H7 (cell line): Measurements from ENCODE around the gene SUGCT. TPM values are rescaled to one million over a fixed set of nuclear protein-coding genes. Genes with fewer than 3 reads are reported as not detected.

Source experiments
- DNase-seq: peaks from one replicate; pipeline ENCODE4 v3.0.0; 2012
- H3K27me3 ChIP-seq: 2 replicates; pipeline ENCODE4 v1.6.0; 2011; ENCODE audit warnings: mild to moderate bottlenecking, low read length; ENCODE audit not compliant: control insufficient read depth, insufficient read depth
- H3K36me3 ChIP-seq: replicated peaks from 2 replicates; pipeline ENCODE4 v1.5.1; 2011; ENCODE audit warnings: low read length; ENCODE audit not compliant: control insufficient read depth, insufficient read depth
- H3K4me3 ChIP-seq: 2 replicates; pipeline ENCODE4 v1.5.1; 2011; ENCODE audit warnings: low read depth, mild to moderate bottlenecking, control low read depth, low read length, moderate library complexity; ENCODE audit not compliant: insufficient read depth
- total RNA-seq: library from RNA; depleted of rRNA; stranded (reverse); fragments of >200 nt; shearing (Covaris generic); gene quantifications from 2 replicates; pipeline ENCODE4 v1.2.3, GENCODE V29; 2014

SUGCT gene
- total RNA-seq, 1 experiment from 2014 or later: 4.3 TPM

DNA sequence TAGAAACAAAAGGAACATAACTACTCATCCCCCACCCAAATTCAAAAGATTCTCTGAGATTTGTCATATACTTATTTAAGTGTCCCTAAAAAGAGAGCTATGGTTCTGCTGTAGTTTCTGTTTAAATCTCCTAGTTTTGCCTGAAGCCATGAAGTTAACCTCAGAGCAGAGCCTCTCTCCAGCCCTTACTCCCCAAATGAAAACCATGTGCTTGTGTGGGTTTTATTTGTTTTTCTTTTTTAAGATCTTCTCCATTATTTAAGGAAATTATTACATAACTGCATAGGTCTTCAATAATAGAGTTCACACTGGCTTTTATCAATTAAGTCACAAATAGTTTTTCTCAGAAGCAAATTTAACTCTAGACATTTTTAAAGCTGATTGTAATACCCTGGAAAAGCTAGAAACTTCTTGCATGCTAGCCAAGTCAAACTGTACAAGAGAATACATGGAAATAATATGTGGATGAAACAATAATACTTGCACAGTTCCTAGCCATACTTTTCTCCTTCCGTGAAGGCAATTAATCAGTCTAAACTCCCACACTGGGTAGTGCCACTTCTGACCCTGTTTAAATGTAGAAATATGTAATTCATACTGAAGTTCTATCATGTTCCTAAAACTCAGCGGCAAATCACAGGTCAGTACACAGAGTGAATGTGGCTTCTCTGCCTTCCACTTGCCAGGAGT lies 579.7 kb downstream of the SUGCT start:
- Histone ChIP-seq H3K4me3 (no peak overlapping the region), H3K36me3 (no peaks in the 10 kb centered on the region), H3K27me3 (no peaks in the 10 kb centered on the region)
- DNase-seq: no peak

DNA sequence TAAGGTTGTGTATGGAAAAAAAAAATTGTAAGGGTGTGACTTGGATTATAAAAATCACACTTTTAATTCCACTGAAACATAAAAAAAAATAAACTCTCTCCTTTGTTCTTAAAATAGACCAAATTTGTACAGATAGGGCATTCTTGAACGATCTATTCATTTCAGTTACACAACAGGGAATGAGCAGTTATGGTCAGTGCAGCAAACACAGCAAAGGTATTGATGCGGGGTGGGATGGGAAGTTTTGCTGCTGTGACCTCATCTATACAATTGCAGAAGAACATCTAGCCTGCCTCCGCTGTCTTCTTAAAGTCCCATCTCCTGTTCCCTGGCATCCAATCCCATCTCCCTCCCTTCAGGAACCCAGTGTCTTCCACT lies 580.2 kb downstream of the SUGCT start:
- Histone ChIP-seq H3K4me3 (no peak overlapping the region), H3K36me3 (no peaks in the 10 kb centered on the region), H3K27me3 (no peaks in the 10 kb centered on the region)
- DNase-seq: no peak

GRCh38 chr7:40716052-40716451 lies 581.2 kb downstream of the SUGCT start:
- Histone ChIP-seq H3K4me3 (no peak overlapping the region), H3K36me3 (no peaks in the 10 kb centered on the region), H3K27me3 (no peaks in the 10 kb centered on the region)
- no peak for DNase-seq

DNA sequence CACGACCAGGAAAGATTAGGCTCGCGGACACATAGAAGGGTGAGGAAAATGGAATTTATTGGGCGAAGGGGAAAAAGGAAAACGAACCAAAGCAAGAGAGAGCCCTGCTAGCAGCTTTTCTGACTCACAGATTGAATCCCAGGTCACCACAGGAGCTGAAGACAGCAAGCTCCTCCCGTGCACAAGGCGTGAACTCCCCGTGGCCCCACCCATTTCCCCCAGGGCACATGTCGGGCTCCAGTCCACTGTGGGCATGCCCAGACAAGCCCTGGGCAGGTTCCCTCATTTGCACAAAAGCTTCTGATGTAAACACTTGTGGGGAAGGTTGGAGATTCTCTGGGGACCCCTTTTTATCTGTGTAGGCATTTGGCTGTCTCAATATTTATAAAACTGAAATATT lies 582.4 kb downstream of the SUGCT start:
- Histone ChIP-seq H3K27me3 (no peaks in the 10 kb centered on the region), H3K4me3 (no peak overlapping the region), H3K36me3 (no peaks in the 10 kb centered on the region)
- peak; percentile 13 for DNase-seq

DNA sequence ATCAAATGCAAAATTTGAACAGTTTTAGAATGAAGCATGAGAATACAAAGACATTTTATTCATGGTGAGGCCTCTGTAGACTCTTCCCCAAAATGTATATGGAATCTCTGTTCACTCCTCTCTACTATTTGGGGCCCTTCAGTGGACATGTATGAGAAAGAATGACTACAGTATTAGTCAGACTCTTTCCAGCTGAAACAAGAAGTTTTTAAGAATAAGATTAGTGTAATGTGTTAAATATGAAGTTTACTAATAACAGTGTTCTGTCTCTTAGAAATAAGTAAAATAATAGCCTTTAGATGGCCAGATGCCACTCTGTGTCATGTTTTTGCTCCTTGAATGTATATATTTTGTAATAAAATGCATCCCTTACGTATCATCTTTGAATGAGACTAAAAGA lies 585.6 kb downstream of the SUGCT start:
- no peak for DNase-seq

DNA sequence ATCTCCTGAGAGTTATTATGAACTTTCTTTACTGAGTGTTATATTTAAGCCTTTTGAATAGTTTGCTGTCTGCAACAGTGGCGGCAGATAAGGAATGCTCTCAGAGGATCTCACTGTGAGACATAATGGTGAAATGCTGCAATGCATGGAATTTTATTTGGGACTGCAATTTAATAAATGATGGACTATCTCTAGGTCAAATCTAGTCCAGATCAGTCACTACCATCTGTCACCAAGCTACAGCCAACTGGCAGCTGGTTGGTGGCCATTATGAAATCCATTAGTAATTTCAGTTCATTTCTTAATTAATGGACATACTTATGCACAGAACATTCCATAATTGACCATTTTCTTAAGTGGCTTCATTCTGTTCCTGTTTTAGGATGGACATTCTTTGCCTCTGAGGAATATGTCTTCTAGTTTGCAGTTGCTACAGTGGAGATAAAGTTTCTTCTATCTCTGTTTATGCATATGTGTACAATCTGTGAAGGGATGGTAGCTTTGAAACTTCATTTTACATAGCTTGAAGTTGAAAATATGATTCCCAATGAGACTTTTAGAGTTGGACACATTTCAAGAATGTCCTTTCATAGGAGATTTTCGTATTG lies 586.6 kb downstream of the SUGCT start:
- no peak for DNase-seq
- Histone ChIP-seq H3K36me3 (no peaks in the 10 kb centered on the region), H3K27me3 (no peaks in the 10 kb centered on the region), H3K4me3 (no peak overlapping the region)

More for the DNA sequence above, 585.6 kb downstream of the SUGCT start:
- Histone ChIP-seq H3K27me3 (no peaks in the 10 kb centered on the region), H3K36me3 (no peaks in the 10 kb centered on the region), H3K4me3 (no peak overlapping the region)

DNA sequence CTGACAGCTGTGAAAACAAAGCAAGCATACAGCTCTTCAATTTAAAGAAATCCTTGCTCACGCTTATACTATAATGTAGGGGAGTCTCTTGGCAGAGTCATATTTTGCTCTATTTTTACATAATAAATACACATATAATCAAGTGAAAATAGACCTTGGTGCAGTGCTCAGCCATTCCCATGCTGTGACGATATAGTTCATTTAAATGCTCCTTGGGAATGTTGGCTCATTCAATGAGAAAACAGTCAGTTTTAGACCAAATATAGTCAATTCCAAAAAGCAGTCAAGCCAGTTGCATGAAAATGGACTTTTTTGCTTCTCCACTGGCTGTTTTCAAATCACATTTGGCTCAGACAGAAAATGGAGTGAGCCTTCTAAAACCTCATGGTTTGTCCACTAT lies 587.4 kb downstream of the SUGCT start:
- H3K36me3 ChIP-seq: no peaks in the 10 kb centered on the region
- no peaks in the 10 kb centered on the region for H3K27me3 ChIP-seq
- DNase-seq: no peak
- H3K4me3 ChIP-seq: no peak overlapping the region

DNA sequence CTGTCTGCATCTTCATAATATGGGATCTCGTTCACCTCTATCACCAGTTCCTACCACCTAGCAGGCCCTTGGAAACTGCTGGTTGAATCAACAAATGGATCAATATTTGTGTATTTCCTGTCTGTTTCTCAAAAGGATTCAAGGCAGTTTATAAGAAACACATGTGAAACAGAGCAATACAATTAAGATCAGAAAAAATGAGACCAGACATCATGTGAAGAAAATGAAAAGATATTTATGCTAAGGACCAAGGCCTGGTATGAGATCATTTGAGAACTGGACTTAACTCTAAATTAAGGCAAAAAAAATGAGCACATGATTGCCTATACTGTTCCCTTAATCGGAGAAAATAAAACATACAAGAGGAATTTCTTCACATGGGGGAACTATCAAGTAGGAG lies 589.0 kb downstream of the SUGCT start:
- no peak for DNase-seq
- Histone ChIP-seq H3K36me3 (no peaks in the 10 kb centered on the region), H3K4me3 (no peak overlapping the region), H3K27me3 (no peaks in the 10 kb centered on the region)

DNA sequence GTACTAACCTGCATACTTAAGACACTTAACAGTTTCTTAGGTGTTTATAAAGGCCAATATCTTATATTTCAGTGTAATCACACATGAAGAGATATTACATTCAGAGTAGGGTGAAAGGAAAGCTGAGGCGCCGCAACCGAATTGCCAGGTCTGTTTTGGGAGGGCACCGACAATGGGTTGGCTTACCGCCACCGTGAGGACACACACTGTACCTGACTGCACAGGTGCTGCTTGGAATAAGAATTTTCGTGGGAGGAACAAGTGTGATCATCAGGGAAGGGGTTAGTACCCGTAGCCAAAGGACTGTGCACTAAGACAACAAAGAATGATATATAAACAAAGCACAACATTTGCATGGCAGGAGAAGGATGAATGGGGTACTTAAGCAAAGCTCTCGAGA lies 591.8 kb downstream of the SUGCT start:
- H3K36me3 ChIP-seq: no peaks in the 10 kb centered on the region
- no peak overlapping the region for H3K4me3 ChIP-seq
- no peaks in the 10 kb centered on the region for H3K27me3 ChIP-seq
- DNase-seq: peak; percentile 7

DNA sequence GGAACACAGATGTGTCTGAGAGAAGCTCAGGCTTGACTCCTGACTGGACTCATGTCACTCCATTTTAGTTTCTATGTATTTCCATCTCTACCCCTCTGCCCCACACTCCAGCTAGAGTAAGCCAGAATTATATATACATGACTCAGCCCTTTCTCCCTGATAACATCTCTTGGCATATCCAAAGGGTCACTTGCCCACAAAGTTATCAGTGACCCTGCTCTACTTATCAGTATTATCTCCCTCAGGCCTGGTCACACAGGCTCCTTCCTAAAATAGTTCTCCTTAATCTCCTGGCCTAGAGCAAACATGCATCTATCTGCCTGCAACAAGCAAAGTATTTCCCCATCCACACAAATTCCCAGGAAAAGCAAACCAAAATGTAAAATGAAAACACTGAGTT lies 598.3 kb downstream of the SUGCT start:
- H3K36me3 ChIP-seq: no peaks in the 10 kb centered on the region
- no peak overlapping the region for H3K4me3 ChIP-seq
- DNase-seq: no peak
- no peaks in the 10 kb centered on the region for H3K27me3 ChIP-seq

DNA sequence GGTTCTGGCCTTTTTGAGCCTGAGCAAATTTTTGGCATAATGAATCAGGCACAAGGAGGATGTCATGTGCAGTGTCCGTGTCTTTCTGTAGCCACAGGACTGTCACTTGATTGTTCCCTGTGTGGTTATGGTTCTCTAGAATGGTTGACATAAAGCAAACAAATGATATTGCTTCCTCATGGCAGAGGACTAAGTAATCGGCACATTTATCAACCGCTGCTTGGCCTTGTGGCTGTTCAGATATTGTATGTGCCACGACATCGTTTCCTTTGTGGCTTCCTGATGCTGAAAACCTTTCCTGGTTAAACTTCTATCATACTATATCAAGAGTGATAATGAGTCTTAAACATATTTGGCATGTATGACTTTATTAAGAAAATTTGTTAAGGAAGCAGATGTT lies 598.8 kb downstream of the SUGCT start:
- no peak for DNase-seq
- H3K36me3 ChIP-seq: no peaks in the 10 kb centered on the region
- no peaks in the 10 kb centered on the region for H3K27me3 ChIP-seq
- no peak overlapping the region for H3K4me3 ChIP-seq

GRCh38 chr7:40739257-40739656 lies 604.5 kb downstream of the SUGCT start:
- Histone ChIP-seq H3K27me3 (no peaks in the 10 kb centered on the region), H3K4me3 (no peak overlapping the region), H3K36me3 (no peaks in the 10 kb centered on the region)
- no peak for DNase-seq

DNA sequence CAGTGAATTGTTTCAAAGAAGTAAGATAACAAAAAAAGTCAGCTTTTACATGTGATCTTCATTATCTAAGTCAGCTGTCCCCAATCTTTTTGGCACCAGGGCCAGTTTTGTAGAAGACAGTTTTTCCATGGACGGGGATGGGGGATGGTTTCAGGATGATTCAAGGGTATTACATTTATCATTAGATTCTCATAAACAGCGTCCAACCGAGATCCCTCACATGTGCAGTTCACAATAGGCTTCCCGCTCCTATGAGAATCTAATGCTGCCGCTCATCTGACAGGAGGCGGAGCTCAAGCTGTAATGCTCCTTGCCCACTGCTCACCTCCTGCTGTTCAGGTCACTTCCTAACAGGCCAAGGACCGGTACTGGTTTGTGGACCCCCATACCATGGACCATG lies 607.5 kb downstream of the SUGCT start:
- Histone ChIP-seq H3K27me3 (no peaks in the 10 kb centered on the region), H3K36me3 (no peaks in the 10 kb centered on the region), H3K4me3 (no peak overlapping the region)
- no peak for DNase-seq

DNA sequence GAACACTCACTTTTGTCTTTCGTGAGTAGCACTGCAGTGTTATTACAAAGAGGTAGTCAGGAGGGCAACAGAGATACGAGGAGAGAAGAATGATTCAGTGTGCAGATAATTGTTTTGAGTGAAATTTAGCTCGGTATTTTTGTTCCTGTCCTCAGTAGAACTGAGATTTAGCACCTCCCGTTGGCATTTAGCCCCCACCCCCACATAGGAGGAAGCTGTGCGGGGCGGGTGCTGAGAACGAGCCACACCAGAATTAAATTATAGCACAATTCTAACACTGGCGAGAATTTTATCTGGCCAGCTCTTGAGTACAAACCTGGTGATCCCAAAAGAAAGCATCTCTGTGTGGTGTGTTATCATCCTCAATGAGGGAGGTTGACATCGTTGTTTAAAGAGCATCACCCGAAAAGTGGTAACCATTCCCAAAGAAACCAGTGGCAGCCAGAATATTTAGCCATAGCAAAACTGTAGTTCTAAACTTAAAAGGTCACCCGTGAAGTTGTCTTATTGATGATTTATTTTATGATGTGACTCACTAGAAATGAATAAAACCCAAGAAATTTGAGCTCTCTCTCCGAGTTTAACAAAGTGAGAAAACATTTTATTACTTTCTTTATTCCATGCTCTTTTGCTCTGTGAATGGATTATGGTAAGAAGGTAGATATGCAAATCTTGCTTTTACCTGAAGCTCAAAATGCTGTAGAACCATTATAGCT lies 612.2 kb downstream of the SUGCT start:
- no peaks in the 10 kb centered on the region for H3K27me3 ChIP-seq
- no peaks in the 10 kb centered on the region for H3K36me3 ChIP-seq
- no peak overlapping the region for H3K4me3 ChIP-seq
- no peak for DNase-seq

DNA sequence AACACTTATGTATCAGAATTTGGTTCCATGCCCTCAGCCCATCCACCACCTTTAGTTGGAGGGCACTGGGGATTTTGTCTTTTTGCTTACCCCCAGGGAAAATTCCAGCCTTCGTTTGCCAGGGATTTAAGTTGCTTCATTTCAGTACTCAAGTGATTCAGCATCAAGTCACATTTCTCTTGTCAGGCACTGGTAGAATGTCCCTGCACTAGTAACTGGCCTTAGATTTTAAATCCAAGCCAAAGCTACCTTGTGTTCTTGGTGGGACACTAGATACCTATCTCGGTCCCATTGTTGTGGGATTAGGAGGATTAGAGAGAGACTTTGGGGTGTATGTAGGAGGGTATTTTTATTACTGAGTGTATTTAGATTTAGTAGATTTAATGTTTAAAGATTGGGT lies 613.1 kb downstream of the SUGCT start:
- Histone ChIP-seq H3K4me3 (no peak overlapping the region), H3K27me3 (no peaks in the 10 kb centered on the region), H3K36me3 (no peaks in the 10 kb centered on the region)
- no peak for DNase-seq
